GM21737 (cell line): ENCODE data around the gene CAVIN2.

Experiments
- ATAC-seq: cut with Tn5 transposase; IDR thresholded peaks from one replicate; pipeline ENCODE4 v1.9.1; 2021; ENCODE audit warnings: mild to moderate bottlenecking, moderate library complexity; ENCODE audit not compliant: unreplicated experiment

CAVIN2 gene

GRCh38 chr2:191840921-191841320 lies 6.0 kb downstream of the CAVIN2 start:
- ATAC-seq: no peak

GRCh38 chr2:191839918-191840804 lies 6.7 kb downstream of the CAVIN2 start:
- ATAC-seq: no peak

DNA sequence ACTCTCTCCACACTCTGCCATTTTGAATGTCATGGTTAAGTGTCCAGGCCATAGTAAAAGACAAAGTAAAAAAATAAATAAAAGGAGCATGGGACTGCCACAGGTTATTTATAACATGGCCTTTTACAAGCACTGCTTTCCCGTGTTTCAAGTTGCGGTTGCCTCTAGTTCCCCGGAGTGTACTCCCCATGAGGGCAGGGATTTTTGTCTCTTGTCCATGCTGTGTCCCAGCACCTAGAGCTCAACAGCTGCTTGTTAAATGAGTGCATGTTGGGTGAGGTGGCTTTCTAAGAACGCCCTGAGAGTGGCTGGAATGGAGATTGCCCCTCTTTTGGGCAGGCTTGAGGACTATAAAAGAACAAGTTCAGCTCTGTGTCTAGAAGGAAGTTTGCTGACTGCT lies 8.4 kb downstream of the CAVIN2 start:
- no peak for ATAC-seq

DNA sequence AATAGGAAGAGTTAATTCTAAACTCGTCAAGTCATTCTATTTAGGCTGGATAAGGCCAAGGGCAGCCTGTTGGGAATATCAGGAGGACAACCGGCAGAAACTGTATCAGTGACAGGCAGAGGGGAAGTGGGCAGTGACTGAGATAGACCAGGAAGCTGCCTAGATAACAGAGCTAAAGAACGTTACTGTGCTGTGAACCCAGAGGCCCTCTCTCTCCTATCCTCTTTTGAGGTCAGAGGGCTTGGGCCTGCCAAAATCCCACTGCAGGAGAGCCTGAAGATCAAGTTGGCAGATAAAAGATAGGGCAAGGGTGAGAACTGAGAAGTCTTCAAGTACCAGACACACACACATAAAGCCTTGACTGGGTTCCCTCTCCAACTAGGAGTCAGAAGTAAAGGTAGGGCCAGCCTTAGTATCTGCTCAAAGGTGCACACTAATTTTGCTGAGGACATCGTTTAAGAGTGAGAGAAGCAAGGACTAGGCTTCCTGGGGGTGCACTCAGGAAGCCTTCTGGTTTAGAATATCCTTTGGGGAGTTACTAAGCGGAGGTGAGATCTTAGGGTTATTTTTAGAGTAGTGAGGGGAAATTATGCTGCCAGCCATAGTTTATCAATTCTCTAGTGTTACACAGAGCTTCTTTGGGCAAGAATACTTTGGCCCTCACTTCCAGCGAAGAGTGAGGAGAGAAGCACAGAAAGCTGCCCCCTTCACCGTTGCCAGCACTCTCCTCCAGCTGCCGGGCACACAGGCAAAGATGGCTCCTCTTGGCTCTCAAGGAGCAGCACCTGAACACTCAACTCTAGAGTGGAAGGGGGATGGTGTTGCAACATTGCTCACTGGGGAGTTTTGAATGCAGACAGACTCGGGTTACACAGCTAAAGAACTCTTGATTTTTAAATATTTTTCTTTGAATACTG lies 9.8 kb downstream of the CAVIN2 start:
- no peak for ATAC-seq

DNA sequence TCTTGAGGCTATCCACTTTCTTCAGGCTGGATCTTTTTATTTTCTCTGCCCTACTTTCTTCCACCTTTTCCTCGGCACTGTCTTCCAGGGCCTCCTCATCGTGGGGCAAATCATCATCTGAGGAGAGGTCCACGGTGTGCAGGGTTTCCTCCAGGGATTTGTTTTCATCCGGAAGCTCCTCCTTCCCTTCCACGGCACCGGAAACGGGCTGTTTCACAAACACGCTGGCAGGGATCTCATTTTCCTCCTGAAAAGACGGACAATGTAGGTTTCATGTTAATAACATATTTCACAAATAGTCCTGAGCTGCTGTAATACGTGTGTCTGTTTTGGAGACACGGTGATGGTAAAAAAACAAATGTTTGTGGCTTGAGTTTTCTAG lies 10.4 kb downstream of the CAVIN2 start:
- no peak for ATAC-seq

DNA sequence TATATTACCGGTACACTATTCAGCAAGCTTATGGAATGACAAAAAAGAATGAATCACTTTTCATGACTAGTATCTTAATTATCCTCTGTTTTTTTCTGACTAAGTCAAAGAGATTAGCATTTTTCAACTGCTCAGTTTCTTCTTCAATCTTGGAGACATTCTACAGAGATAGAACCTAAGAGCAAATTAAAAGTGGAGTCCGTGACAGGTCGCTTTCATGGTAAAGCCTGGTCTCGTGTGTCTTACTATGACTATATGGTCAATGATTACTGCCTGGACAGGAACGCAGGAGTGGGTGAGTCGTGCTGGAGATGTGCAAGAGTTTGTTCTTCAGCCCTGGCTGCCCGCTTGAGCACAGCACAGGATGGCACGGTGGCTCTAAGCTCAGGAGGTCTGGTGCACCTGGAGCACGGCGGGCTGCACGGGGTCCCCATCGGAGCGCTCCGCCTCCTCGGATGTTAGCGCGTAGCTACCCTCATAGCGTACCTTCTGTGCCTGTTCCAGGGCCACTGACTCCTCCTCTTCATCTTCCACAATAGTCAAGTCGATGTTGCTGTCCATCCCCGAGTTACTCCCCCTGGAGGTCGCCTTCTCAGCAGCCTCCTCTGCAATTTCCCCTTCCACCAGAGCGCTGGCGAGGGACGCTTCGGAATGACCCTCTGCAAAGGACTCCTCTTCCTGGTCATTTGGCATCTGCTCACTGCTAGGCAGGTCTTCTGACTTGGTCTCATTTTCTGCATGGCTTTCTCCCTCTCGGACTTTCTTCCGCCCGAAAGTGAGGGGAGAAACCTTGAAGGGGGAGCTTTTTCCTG lies 11.1 kb downstream of the CAVIN2 start:
- ATAC-seq: no peak

DNA sequence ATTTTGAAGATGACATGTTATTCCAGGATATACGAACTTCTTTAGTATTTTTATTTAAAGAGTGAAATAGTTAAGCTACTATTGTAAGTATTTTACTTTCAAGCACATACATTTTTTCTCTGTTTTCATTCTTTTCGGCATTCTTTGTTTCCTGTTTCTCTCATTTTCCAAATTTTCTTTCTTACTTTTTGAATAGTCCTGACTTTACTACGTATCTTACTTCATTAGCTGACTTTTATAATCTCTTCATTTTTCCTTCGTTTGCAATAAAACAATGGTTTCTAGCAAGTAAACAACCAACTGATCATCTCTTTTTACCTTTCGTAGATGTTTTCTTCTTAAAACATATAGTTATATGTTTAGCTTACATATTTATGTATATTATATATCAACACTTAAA lies 11.8 kb downstream of the CAVIN2 start:
- ATAC-seq: no peak

DNA sequence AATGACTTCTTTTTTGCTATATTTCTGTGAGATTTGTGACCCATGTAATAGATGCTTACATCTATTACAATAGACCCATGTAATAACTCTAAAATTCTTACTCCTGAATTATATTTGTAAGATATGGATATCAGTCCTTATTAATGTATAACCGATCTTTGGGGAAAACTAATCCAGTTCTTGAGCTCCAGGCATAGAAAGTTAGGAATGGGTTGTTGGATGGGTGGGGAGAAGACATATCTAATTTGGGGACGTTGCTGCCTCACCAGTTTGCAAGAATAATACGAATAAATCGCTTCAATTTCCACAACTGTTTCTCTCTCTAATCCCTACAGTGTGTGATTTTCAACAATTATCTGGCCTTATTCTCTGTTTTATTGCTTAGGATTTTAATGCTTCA lies 13.5 kb downstream of the CAVIN2 start:
- no peak for ATAC-seq

DNA sequence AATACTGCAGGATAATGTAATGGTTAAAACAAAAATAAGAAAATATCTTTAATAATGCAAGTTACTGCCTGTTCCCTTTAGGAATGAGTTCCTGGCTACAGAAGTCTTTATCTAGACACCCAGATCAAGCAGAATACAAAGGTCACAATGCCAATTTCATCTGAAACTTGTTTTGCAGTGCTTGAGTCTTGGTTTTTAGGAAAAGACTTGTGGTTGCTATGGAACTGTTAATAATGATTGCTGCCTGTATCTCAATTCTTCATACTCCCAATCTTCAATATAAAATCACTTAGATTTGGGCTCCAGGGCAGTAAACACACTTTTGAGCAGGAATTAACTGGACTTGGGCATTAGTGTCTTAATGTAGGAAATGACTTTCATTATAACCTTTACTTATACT lies 14.2 kb downstream of the CAVIN2 start:
- no peak for ATAC-seq

DNA sequence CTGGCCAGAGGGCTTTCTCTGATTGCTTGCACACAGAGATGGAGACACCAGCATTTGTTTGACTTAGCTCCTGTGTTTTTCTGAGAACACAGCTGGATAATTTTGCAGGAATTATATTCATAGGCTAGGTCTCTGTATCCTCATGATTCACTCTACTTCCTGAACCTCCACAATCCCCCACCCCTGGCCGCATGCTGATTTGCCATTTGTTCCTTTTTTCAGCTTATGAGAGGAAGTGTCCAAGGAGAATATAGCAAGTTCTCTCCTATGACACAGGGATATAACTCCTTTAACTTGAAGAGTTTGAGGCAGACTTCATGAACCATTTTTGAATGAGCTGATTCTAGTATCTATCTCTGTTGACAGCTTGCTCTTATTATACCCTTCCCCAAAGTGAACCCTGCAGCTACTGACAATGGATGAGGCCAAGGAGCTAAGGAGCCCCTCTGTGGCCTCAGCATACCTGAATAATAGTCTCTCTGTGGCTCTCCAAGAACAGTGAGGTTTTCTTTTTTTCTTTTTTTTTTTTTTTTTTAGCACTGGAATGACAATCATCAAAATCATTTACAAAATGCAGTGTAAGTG lies 15.4 kb downstream of the CAVIN2 start:
- no peak for ATAC-seq

GRCh38 chr2:191824398-191824797 lies 22.5 kb downstream of the CAVIN2 start:
- no peak for ATAC-seq

- ATAC-seq: no peak
Measured at GRCh38 chr2:191821078-191821477, 25.8 kb downstream of the CAVIN2 start.

DNA sequence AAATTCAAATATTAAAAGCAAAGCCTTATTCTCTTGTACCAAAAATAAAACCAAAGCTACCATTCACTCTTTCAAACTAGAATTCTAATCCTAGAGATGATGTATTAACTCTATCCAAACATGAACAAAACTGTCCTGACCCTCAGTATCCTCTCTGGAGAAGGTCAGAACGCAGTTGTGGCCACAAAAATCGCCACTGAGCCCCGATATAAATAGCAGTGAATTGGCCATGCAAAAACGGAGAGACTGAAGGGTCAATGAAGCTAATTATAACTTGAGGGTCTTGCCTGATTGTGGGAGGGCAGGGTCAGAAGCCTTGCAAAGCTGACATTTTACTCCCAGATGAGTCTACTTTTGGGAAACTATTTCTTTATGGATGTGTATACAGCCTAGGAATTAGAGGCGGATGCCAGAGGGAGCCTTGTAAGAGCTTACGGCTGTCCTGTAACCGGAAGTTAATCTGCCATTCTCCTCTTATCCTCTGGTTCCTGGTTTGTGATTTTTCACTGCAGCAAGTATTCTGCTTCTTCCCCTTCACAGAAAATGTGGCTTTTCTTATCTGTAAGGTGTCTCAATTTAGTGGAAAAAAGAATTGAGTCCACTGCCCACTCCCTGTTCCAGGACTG lies 28.1 kb downstream of the CAVIN2 start:
- no peak for ATAC-seq

DNA sequence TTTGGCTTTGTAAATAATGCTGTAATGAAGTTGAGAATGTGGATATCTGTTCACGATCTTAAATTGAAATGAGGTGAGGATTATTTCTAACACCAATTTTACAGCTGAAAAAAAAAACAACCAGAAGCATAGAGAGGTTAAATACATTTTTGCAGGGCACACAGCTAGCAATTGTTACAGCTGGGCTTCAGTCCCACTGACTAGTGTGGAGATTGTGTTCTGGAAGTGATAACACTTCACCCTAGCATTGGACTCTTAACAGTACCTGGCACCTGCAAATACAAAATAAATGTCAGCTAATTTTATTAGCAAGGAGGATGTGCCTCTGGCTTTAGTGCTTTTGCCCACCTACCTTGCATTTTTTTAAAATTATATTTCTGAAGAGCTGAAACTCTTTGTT lies 28.8 kb downstream of the CAVIN2 start:
- no peak for ATAC-seq

DNA sequence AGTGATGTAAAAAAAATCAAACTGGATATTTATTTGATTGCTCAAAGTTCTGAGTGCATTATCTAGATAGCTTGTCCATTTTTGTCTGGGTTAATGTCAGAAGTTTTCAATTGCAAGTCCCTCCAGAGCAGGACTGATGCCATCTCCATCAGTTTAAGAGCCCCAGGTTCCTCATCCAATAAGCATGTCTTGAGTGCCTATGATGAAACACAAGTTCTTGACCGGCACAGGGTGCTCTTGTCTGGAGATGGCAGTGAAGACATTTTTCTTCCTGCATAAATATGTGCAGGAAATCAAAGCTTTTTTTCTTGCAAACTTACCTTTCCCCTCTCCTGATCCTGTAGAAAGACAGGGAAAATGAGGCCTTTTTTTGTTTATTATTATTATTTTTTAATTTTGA lies 31.9 kb downstream of the CAVIN2 start:
- ATAC-seq: no peak

- ATAC-seq: no peak
Measured at GRCh38 chr2:191813943-191814342, 32.9 kb downstream of the CAVIN2 start.

GRCh38 chr2:191811807-191812602 lies 34.9 kb downstream of the CAVIN2 start:
- peak; percentile 69 for ATAC-seq

DNA sequence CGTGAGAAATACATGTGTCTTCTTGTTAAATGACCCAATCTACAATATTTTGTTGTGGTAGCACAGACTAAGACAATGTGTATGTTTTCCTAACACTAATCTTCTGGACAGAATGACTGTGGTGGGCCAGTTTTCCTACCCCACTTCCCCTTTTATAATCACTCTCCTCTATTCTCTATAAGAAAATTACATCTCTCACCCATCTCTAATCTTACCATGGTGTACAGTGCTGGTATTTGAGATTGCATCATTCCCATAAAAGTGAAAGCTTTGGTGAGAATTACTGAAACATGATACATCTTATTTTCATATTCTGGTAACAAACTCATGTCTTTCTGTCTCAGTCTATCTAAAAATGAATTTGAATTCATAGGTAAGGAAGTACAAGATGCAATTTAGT lies 40.5 kb downstream of the CAVIN2 start:
- no peak for ATAC-seq

DNA sequence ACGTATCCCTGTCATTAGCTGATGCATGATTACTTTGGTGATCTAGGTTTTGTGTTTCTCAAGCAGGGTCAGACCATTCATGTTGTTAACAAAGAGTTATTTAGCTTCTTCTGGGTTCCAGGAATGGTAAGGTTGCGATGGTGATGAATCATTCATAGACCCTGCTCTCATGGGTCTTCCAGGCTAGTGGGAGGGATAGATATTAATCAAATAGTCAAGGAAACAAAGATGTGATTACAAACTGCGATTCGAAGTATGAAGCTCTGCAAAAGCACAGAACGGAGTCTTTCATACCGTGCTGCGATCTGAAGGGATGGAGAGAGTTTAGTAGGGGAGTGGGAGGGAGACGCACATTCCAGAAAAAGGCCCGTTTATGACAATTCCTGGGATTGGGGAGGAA lies 42.1 kb downstream of the CAVIN2 start:
- no peak for ATAC-seq
